ENCODE data around the gene TDRD9.

Gene TDRD9

DNA sequence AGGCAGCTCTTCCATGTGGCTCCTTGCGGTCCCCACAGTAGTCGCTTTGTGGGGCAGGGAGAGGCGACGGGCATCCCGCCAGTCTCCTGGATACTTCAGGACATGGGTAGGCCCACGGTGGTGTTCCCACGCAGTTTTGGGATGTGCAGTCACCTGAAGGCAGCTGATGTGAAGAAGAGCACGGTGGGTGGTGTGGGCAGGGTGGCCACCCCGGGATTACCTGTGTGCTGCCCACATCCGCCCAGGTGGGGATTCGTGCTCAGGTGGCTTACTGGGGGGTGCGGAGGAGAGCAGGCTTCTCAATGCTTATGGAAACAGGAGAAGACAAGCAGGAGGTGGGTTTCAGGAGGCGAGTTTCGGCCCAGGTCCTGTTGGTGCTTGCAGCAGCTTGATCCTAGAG, 28.4 kb upstream of the TDRD9 start:
- no peak overlapping the region for H3K27ac ChIP-seq (ENCODE audit: low read depth, low read length, poor library complexity, severe bottlenecking)
- TF ChIP-seq, protein P1, sequence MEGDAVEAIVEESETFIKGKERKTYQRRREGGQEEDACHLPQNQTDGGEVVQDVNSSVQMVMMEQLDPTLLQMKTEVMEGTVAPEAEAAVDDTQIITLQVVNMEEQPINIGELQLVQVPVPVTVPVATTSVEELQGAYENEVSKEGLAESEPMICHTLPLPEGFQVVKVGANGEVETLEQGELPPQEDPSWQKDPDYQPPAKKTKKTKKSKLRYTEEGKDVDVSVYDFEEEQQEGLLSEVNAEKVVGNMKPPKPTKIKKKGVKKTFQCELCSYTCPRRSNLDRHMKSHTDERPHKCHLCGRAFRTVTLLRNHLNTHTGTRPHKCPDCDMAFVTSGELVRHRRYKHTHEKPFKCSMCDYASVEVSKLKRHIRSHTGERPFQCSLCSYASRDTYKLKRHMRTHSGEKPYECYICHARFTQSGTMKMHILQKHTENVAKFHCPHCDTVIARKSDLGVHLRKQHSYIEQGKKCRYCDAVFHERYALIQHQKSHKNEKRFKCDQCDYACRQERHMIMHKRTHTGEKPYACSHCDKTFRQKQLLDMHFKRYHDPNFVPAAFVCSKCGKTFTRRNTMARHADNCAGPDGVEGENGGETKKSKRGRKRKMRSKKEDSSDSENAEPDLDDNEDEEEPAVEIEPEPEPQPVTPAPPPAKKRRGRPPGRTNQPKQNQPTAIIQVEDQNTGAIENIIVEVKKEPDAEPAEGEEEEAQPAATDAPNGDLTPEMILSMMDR (IDR thresholded peaks at IDR 0.05; ENCODE audit: low read length): no peak
- no peak for TF ChIP-seq EZH2 (IDR thresholded peaks at IDR 0.05; ENCODE audit: borderline replicate concordance, low read length)
- no peak overlapping the region for H3K9ac ChIP-seq (ENCODE audit: low read length)
- no peaks in the 10 kb centered on the region for H3K79me2 ChIP-seq (ENCODE audit: insufficient read depth, low read length)
- H3F3A ChIP-seq (ENCODE audit: insufficient read depth, low read length): no peaks in the 10 kb centered on the region
- H3K4me2 ChIP-seq (ENCODE audit: low read length): no peak overlapping the region
- H3K9me2 ChIP-seq (ENCODE audit: low read depth, low read length): no peaks in the 10 kb centered on the region
- H3K4me1 ChIP-seq (ENCODE audit: insufficient read depth, low read length, severe bottlenecking): peaks cover 5% of the 10 kb centered on the region
- H3K27me3 ChIP-seq (ENCODE audit: insufficient read depth, low read length): no peaks in the 10 kb centered on the region; the same call in 1 of the 2 replicates
- H3K4me3 ChIP-seq (ENCODE audit: low read depth, low read length, poor library complexity, severe bottlenecking): no peak overlapping the region
- no peaks in the 10 kb centered on the region for H3K9me3 ChIP-seq (ENCODE audit: low read length)
- H3K36me3 ChIP-seq (ENCODE audit: insufficient read depth, low read length): no peaks in the 10 kb centered on the region
- no peak overlapping the region for H2AFZ ChIP-seq (ENCODE audit: low read length)
- no peaks in the 10 kb centered on the region for H4K20me1 ChIP-seq (ENCODE audit: insufficient read depth, low read length)

DNA sequence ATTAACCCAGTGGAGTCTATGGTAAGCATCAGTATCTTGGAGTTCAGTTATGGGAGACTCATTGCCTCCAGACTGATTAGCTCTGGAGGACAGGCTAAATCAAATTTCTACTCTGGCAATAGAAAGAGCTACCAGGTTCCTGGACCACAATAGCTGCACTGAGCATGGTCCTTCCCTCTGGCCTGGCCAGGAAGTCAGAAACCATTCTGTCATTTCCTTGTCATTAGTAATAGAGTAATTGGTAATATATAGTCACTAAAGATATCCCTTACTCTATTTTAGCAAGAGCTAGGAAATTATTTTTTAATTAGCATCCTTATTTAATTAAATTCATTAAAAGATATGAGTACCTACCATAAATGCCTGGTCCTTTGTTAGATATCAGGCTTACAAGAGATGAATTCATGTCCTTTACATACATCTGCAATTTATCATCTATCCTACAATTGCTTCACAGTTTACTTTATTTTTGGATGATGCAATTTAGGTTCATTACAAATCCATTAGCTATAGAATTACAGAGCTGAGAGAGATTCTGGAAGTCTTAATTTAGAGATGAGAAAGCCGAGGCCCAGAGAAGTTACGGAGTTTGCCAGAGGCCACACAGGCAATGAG, 23.7 kb upstream of the TDRD9 start:
- no peak overlapping the region for H3K27ac ChIP-seq (ENCODE audit: low read depth, low read length, poor library complexity, severe bottlenecking)
- H3K9me3 ChIP-seq (ENCODE audit: low read length): no peaks in the 10 kb centered on the region
- H3F3A ChIP-seq (ENCODE audit: insufficient read depth, low read length): no peaks in the 10 kb centered on the region
- no peak overlapping the region for H3K4me3 ChIP-seq (ENCODE audit: low read depth, low read length, poor library complexity, severe bottlenecking)
- H3K4me2 ChIP-seq (ENCODE audit: low read length): no peak overlapping the region
- H3K79me2 ChIP-seq (ENCODE audit: insufficient read depth, low read length): no peaks in the 10 kb centered on the region
- no peaks in the 10 kb centered on the region for H3K4me1 ChIP-seq (ENCODE audit: insufficient read depth, low read length, severe bottlenecking)
- no peaks in the 10 kb centered on the region for H3K9me2 ChIP-seq (ENCODE audit: low read depth, low read length)
- H4K20me1 ChIP-seq (ENCODE audit: insufficient read depth, low read length): no peaks in the 10 kb centered on the region
- no peaks in the 10 kb centered on the region; the same call in 1 of the 2 replicates for H3K27me3 ChIP-seq (ENCODE audit: insufficient read depth, low read length)
- TF ChIP-seq, protein P1 (IDR thresholded peaks at IDR 0.05; ENCODE audit: low read length): no peak
- TF ChIP-seq EZH2 (IDR thresholded peaks at IDR 0.05; ENCODE audit: borderline replicate concordance, low read length): no peak
- no peak overlapping the region for H2AFZ ChIP-seq (ENCODE audit: low read length)
- 0 out of 2 replicates have a peak, but pooled peaks cover 4% of the 10 kb centered on the region for H3K36me3 ChIP-seq (ENCODE audit: insufficient read depth, low read length)
- no peak overlapping the region for H3K9ac ChIP-seq (ENCODE audit: low read length)

DNA sequence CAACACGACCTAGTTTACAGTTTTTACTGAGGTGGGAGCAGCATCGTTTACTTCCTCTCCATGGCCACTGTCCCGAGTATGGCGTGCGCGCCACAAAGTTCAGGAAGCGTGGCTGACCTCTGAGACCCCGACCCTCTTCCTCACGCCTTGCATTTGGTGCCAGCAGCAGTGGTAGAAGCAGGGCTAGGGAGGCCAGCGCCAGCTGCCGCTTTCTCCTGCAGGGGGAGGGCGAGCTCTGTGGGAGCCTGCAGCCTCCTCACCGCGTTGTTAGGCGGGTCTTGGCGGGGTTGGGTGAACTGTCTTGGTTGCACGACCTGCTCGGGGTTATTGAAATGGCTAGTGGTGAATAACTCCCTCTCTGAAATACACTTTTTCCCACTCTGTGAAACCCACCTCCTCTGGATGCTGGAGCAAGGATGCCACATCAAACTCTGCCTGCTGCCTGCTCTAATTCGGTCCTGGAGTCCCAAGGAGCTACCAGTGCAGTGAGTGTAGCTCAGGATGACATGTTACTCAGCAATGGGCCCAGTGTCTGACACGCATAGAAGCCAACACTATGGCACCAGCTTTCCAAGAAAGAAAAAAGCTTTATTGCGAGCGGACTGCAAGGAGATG, 22.3 kb upstream of the TDRD9 start:
- no peak overlapping the region for H3K4me2 ChIP-seq (ENCODE audit: low read length)
- TF ChIP-seq, protein P1 (IDR thresholded peaks at IDR 0.05; ENCODE audit: low read length): peak; percentile 55
- no peak for TF ChIP-seq EZH2 (IDR thresholded peaks at IDR 0.05; ENCODE audit: borderline replicate concordance, low read length)
- H3K9ac ChIP-seq (ENCODE audit: low read length): no peak overlapping the region

More for the DNA sequence above, 22.3 kb upstream of the TDRD9 start:
- Histone ChIP-seq H2AFZ (ENCODE audit: low read length) (no peak overlapping the region), H3K9me3 (ENCODE audit: low read length) (no peaks in the 10 kb centered on the region), H3K4me1 (ENCODE audit: insufficient read depth, low read length, severe bottlenecking) (peaks cover 11% of the 10 kb centered on the region), H3F3A (ENCODE audit: insufficient read depth, low read length) (no peaks in the 10 kb centered on the region), H3K27ac (ENCODE audit: low read depth, low read length, poor library complexity, severe bottlenecking) (no peak overlapping the region), H3K4me3 (ENCODE audit: low read depth, low read length, poor library complexity, severe bottlenecking) (no peak overlapping the region), H3K79me2 (ENCODE audit: insufficient read depth, low read length) (no peaks in the 10 kb centered on the region), H3K9me2 (ENCODE audit: low read depth, low read length) (no peaks in the 10 kb centered on the region), H3K27me3 (ENCODE audit: insufficient read depth, low read length) (no peaks in the 10 kb centered on the region; the same call in 1 of the 2 replicates), H4K20me1 (ENCODE audit: insufficient read depth, low read length) (no peaks in the 10 kb centered on the region), H3K36me3 (ENCODE audit: insufficient read depth, low read length) (peaks cover 7% of the 10 kb centered on the region; the same call in 1 of the 2 replicates)
